ENCODE measurements around the gene RGS3. TPM values are rescaled to one million over a fixed set of nuclear protein-coding genes. Genes with fewer than 3 reads are reported as not detected.
"Not testable (repeated sequence)": the region's sequence is repeated elsewhere in the genome, so short reads cannot be mapped to it uniquely, and the experiment has no call there.

RGS3 gene
- total and polyA plus RNA-seq, 10 donors, result 17.5 to 122 (median 82.5) TPM

DNA sequence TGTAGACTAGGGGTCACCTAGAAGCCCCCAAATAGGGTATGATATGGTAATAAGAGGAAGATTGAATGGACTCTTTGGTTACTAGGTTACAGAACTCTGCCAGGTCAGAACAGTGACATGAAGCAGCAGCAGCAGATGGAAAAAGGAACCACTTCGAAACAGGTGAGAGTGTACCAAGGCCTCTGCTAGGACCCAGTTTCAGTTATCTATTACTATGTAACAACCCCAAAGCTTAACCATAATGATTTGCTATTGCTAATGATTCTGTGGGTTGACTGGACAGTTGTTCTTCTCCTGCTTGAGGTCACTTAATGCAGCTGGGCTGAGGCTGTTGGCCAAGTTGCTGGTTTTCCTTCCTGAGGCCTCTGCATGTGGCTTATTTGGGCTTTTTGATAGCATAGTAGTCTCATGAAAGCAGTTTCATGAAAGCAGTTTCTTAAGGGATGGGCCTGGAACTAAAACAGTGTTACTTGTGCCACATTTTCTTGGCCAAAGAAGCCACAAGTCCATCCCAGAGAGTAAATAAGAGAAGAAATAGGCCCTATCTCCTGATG is 35.4 kb upstream of the RGS3 start:
- Histone ChIP-seq H3K27me3 (replicated peaks in 1 of 7) (no peaks in the 10 kb centered on the region), H3K4me3 (no peak overlapping the region), H3K36me3 (no peaks in the 10 kb centered on the region), H3K4me1 (no peaks in the 10 kb centered on the region), H3K9me3 (no peaks in the 10 kb centered on the region), H3K27ac (peak overlapping the region in 1 of 8 donors; percentile 49)
- WGBS, 5 donors, result 70 to 91% (median 82%) methylated on average over 1 of the region's 1 CpG
- intact Hi-C loops (cut with DNase I; ENCODE audit: low total_unique reads), result no loop called here
- TF ChIP-seq, protein P1, sequence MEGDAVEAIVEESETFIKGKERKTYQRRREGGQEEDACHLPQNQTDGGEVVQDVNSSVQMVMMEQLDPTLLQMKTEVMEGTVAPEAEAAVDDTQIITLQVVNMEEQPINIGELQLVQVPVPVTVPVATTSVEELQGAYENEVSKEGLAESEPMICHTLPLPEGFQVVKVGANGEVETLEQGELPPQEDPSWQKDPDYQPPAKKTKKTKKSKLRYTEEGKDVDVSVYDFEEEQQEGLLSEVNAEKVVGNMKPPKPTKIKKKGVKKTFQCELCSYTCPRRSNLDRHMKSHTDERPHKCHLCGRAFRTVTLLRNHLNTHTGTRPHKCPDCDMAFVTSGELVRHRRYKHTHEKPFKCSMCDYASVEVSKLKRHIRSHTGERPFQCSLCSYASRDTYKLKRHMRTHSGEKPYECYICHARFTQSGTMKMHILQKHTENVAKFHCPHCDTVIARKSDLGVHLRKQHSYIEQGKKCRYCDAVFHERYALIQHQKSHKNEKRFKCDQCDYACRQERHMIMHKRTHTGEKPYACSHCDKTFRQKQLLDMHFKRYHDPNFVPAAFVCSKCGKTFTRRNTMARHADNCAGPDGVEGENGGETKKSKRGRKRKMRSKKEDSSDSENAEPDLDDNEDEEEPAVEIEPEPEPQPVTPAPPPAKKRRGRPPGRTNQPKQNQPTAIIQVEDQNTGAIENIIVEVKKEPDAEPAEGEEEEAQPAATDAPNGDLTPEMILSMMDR (IDR thresholded peaks at IDR 0.05 in 8 of 11, conservative IDR thresholded peaks at IDR 0.05 in 3 of 11), result no peak
- TF ChIP-seq POLR2AphosphoS5 (IDR thresholded peaks at IDR 0.05) (no peak), POLR2A (IDR thresholded peaks at IDR 0.05) (no peak)
- no peak for DNase-seq

DNA sequence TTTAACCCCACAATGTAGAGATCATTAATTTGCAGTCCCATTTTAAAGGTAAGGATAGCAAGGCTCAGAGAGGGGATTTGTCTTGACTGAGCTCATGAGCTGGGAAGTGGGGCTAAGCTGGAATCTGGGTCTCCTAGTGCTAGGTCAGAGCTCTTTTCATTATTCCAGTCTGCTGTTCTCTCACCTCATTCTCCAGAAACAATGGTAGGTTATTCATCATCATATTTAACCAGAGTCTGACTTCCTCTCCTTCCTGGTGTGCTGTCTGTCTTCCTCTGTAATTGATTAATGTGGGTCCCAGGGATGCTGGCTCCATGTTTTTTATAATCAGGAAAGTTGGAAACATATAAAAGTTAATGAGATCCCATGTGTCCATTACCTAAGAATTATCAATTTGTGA is 32.3 kb upstream of the RGS3 start:
- DNase-seq, result no peak
- H3K36me3 ChIP-seq, result no peaks in the 10 kb centered on the region
- no peak overlapping the region for H3K27ac ChIP-seq
- TF ChIP-seq, protein P1 (IDR thresholded peaks at IDR 0.05 in 8 of 11, conservative IDR thresholded peaks at IDR 0.05 in 3 of 11), result no peak
- TF ChIP-seq POLR2AphosphoS5 (IDR thresholded peaks at IDR 0.05), result no peak
- TF ChIP-seq POLR2A (IDR thresholded peaks at IDR 0.05), result no peak
- H3K27me3 ChIP-seq (replicated peaks in 1 of 7), result no peaks in the 10 kb centered on the region
- intact Hi-C loops (cut with DNase I; ENCODE audit: low total_unique reads), result no loop called here
- no peak overlapping the region for H3K4me3 ChIP-seq
- no peaks in the 10 kb centered on the region for H3K4me1 ChIP-seq
- H3K9me3 ChIP-seq, result no peaks in the 10 kb centered on the region

DNA sequence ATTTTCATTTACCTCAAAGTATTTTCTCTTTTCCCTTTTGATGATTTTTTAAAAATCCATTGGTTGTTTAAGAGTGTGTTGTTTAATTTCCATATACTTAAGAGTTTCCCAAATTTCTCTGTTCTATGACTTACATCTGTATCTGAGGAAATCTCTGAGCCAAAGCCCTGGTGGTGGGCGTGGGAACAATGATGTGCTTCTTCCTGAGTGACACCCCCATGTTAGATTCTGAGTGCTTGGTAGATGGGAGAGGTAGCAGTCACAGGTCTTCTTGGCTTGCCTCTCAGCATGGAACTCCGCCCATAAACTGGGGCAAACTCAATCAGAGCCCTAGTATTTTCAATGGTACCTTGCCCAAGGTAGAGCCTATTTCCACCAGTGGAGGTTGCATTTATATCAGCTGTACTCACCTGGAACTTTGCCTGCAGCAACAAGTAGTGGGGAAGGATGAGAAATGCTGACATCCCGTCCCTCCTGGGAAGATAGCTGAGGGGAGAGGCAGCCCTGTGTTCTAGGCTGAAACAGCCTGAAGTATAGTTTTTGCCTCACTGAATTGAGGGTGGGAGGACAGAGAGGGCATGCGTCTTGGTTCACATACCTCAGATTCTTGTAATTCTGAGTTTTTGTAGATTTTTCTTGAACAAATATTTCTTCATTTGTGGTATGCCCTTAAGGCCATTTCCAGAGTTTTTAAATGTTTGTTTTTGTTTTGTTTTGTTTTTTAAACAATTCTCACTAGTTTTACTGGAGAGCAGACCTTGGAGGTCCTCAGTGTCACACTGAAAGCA is 26.6 kb upstream of the RGS3 start:
- no peak overlapping the region for H3K4me3 ChIP-seq
- 80 to 87% (median 83%) methylated on average over 4 of the region's 4 CpGs for WGBS, 5 donors
- H3K27ac ChIP-seq, result no peak overlapping the region
- H3K27me3 ChIP-seq (replicated peaks in 1 of 7), result no peaks in the 10 kb centered on the region
- no peak for TF ChIP-seq POLR2AphosphoS5 (IDR thresholded peaks at IDR 0.05)
- intact Hi-C loops (cut with DNase I; ENCODE audit: low total_unique reads), result no loop called here
- H3K9me3 ChIP-seq, result no peaks in the 10 kb centered on the region
- H3K4me1 ChIP-seq, result no peaks in the 10 kb centered on the region
- no peak for DNase-seq
- no peaks in the 10 kb centered on the region for H3K36me3 ChIP-seq

DNA sequence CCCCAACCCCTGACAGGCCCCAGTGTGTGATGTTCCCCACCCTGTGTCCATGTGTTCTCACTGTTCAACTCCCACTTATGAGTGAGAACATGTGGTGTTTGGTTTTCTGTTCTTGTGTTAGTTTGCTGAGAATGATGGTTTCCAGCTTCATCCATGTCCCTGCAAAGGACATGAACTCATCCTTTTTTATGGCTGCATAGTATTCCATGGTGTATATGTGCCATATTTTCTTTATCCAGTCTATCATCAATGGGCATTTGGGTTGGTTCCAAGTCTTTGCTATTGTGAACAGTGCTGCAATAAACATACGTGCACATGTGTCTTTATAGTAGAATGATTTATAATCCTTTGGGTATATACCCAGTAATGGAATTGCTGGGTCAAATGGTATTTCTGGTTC is 25.8 kb upstream of the RGS3 start:
- H3K27me3 ChIP-seq (replicated peaks in 1 of 7); H3K4me3 ChIP-seq; DNase-seq; intact Hi-C loops (cut with DNase I; ENCODE audit: low total_unique reads); H3K36me3 ChIP-seq; H3K27ac ChIP-seq; H3K9me3 ChIP-seq; H3K4me1 ChIP-seq: not testable (repeated sequence)
- WGBS, 5 donors, result 89 to 100% (median 94%) methylated on average over 1 of the region's 1 CpG

DNA sequence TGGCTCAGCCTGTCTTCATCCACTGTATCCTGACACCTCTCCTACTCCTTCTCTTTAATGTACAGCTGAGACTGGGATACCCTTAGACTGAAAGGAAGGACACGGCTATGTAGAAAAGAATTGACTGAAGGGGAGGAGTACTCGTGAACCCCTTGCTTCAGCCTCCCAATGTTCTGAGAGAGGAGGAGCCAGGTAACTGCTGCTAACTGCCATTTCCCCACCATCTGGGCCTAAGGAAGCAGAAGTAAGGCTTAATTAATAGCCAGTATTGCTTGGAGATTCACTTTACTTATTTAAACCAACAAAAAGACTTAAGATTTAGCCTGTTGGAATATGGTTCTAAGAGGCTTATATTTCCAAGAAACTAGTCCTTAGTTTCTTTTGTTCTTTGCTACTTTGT is 18.8 kb upstream of the RGS3 start:
- WGBS, 5 donors, result 42 to 76% (median 54%) methylated on average over 2 of the region's 2 CpGs
- no peak for DNase-seq
- Histone ChIP-seq H3K4me1 (peaks cover 0 to 14% (median 6%) of the 10 kb centered on the region in 6 donors), H3K4me3 (no peak overlapping the region), H3K27me3 (replicated peaks in 1 of 7) (no peaks in the 10 kb centered on the region), H3K27ac (no peak overlapping the region), H3K36me3 (no peaks in the 10 kb centered on the region), H3K9me3 (no peaks in the 10 kb centered on the region)
- TF ChIP-seq POLR2A (IDR thresholded peaks at IDR 0.05), result no peak
- TF ChIP-seq POLR2AphosphoS5 (IDR thresholded peaks at IDR 0.05), result no peak
- TF ChIP-seq, protein P1 (IDR thresholded peaks at IDR 0.05 in 8 of 11, conservative IDR thresholded peaks at IDR 0.05 in 3 of 11), result no peak
- intact Hi-C loops (cut with DNase I; ENCODE audit: low total_unique reads), result loop anchor here (5.0 kb wide), 1 partner anchor 148 kb away; no protein-coding TSS in a partner anchor
